Endothelial cell of umbilical vein (primary cell): ENCODE results near the gene CPA1. TPM values are rescaled to one million over a fixed set of nuclear protein-coding genes. Genes with fewer than 3 reads are reported as not detected.

Experiments used
- BruUV-seq: library from RNA; stranded (reverse); fragments of 400-500 nt; replicated peaks from 2 replicates; lab custom pipeline; 2021; lab: Mats Ljungman, UMichigan
- CTCF ChIA-PET: fragments of 300-600, 350-600 bp; sonication (Branson Sonifier 250); formaldehyde crosslinking; loops from one replicate; lab custom pipeline; 2021; ENCODE audit warnings: antibody characterized with exemption, inconsistent platforms; lab: Charles Lee
- POLR2A ChIA-PET: fragments of 300-600, 350-600 bp; sonication (Branson Sonifier 250); formaldehyde crosslinking; loops from one replicate; lab custom pipeline; 2021; ENCODE audit warnings: antibody characterized with exemption, inconsistent platforms; lab: Charles Lee
- DNase-seq: peaks from one replicate; pipeline ENCODE4 v3.0.0-alpha.2; 2011; ENCODE audit warnings: low read depth, low spot score
- FAIRE-seq: peaks from 2 replicates; lab custom pipeline; 2011; peaks lifted over from hg19 to GRCh38; lab: Jason Lieb, UNC
- H2AFZ ChIP-seq: 2 replicates; pipeline ENCODE4 v1.6.0; 2012; ENCODE audit warnings: low read depth, low read length, control low read depth, inconsistent platforms
- H3K27ac ChIP-seq: 2 replicates; pipeline ENCODE4 v1.5.1; 2011; ENCODE audit warnings: low read depth, mild to moderate bottlenecking, control low read depth, low read length, moderate library complexity; ENCODE audit not compliant: insufficient read depth
- H3K27me3 ChIP-seq, 2 experiments: 2 replicates each; pipeline versions ENCODE4 v1.6.0 to v1.6.1; 2011; ENCODE audit warnings: low read length in 2 of 2, mixed read lengths in 1 of 2; ENCODE audit not compliant: control insufficient read depth in 2 of 2, insufficient read depth in 2 of 2
- H3K36me3 ChIP-seq, 2 experiments: 2 replicates in 1 of 2; 3 replicates in 1 of 2; pipeline ENCODE4 v1.5.1; 2011; ENCODE audit warnings: low read length in 2 of 2, mild to moderate bottlenecking in 1 of 2, moderate library complexity in 1 of 2; ENCODE audit not compliant: control insufficient read depth in 2 of 2, insufficient read depth in 2 of 2; ENCODE audit errors: extremely low read depth in 1 of 2
- H3K4me1 ChIP-seq: 3 replicates; pipeline ENCODE4 v1.5.1; 2011; ENCODE audit warnings: mild to moderate bottlenecking, low read length; ENCODE audit not compliant: control insufficient read depth, insufficient read depth; ENCODE audit errors: extremely low read depth
- H3K4me2 ChIP-seq: 2 replicates; pipeline ENCODE4 v1.6.1; 2011; ENCODE audit warnings: low read length, control low read depth, mixed read lengths; ENCODE audit not compliant: insufficient read depth
- H3K4me3 ChIP-seq, 3 experiments: fragments of 200-600 bp in 1 of 3; sonication (generic), shearing (Covaris generic) in 1 of 3; replicated peaks in 1 of 3; 2 replicates each; pipeline ENCODE4 v1.5.1; 2011 to 2016; ENCODE audit warnings: control low read depth in 3 of 3, low read length in 3 of 3, mild to moderate bottlenecking in 2 of 3, inconsistent platforms in 1 of 3, low read depth in 1 of 3, moderate library complexity in 1 of 3; ENCODE audit not compliant: insufficient read depth in 1 of 3
- H3K79me2 ChIP-seq: 2 replicates; pipeline ENCODE4 v1.6.0; 2012; ENCODE audit warnings: low read length, inconsistent platforms; ENCODE audit not compliant: control insufficient read depth, insufficient read depth
- H3K9ac ChIP-seq: replicated peaks from 2 replicates; pipeline ENCODE3; 2011; ENCODE audit warnings: low read length, control low read depth; ENCODE audit not compliant: insufficient read depth; ENCODE audit errors: extremely low read depth
- H3K9me1 ChIP-seq: replicated peaks from 3 replicates; pipeline ENCODE4 v1.6.0; 2011; ENCODE audit warnings: mild to moderate bottlenecking, low read length; ENCODE audit not compliant: control insufficient read depth, insufficient read depth; ENCODE audit errors: extremely low read depth
- H3K9me3 ChIP-seq: replicated peaks from 2 replicates; pipeline ENCODE4 v1.5.1; 2012; ENCODE audit warnings: low read length, inconsistent platforms; ENCODE audit not compliant: control insufficient read depth, insufficient read depth
- H4K20me1 ChIP-seq: replicated peaks from 2 replicates; pipeline ENCODE3; 2011; ENCODE audit warnings: mild to moderate bottlenecking, low read length; ENCODE audit not compliant: control insufficient read depth, insufficient read depth; ENCODE audit errors: extremely low read depth
- EZH2 ChIP-seq: IDR thresholded peaks from 2 replicates; pipeline ENCODE4 v1.6.1; 2012; ENCODE audit warnings: borderline replicate concordance, low read depth, mild to moderate bottlenecking, moderate library complexity, low read length, inconsistent platforms; ENCODE audit not compliant: severe bottlenecking
- FOS ChIP-seq: IDR thresholded peaks from 2 replicates; pipeline ENCODE4 v1.6.1; 2011; ENCODE audit warnings: mild to moderate bottlenecking, low read length, moderate library complexity, borderline replicate concordance; ENCODE audit not compliant: insufficient read depth
- GATA2 ChIP-seq: IDR thresholded peaks from 2 replicates; pipeline ENCODE4 v1.7.0; 2011; ENCODE audit warnings: low read depth, mild to moderate bottlenecking, moderate library complexity, mixed read lengths, low read length; ENCODE audit not compliant: insufficient read length, insufficient read depth
- JUN ChIP-seq: IDR thresholded peaks from 2 replicates; pipeline ENCODE4 v1.6.1; 2011; ENCODE audit warnings: borderline replicate concordance, low read depth; ENCODE audit not compliant: insufficient read length, insufficient read depth
- MYC ChIP-seq: IDR thresholded peaks from one replicate; pipeline ENCODE4 v1.6.1; 2011; ENCODE audit warnings: mild to moderate bottlenecking, low read depth, low read length
- POLR2A ChIP-seq: IDR thresholded peaks from 2 replicates; pipeline ENCODE4 v1.6.1; 2012; ENCODE audit warnings: low read depth, mild to moderate bottlenecking, control low read depth, low read length
- POLR2AphosphoS5 ChIP-seq: IDR thresholded peaks from 2 replicates; pipeline ENCODE4 v1.6.1; 2012; ENCODE audit warnings: low read depth, mild to moderate bottlenecking, control low read depth, low read length, moderate library complexity; ENCODE audit not compliant: insufficient read depth
- dilution Hi-C: fragments of 300-500 bp; cut with MboI; formaldehyde crosslinking; loops from one replicate; pipeline ENCODE4 v1.15.0; 2019; ENCODE audit warnings: low sequenced_read_pairs; ENCODE audit not compliant: extremely low pct_ligation_motif_present
- intact Hi-C: fragments of 100-400 bp; cut with micrococcal nuclease; formaldehyde crosslinking; loops from one replicate; pipeline ENCODE4 v1.10.0; 2022
- polyA plus RNA-seq, 4 experiments: library from polyadenylated mRNA; depleted of rRNA in 3 of 4; stranded (reverse) in 3 of 4; unstranded in 1 of 4; fragments of >200 nt; gene quantifications; 2 replicates each; pipeline versions ENCODE4 v1.2.1 to v1.2.3, GENCODE V29; 2011 to 2012; ENCODE audit warnings: missing spikeins in 1 of 4
- total RNA-seq: library from RNA; stranded (reverse); gene quantifications from 2 replicates; pipeline ENCODE4 v1.2.3, GENCODE V29; 2021
- TF ChIP-seq, protein P1 (sequence below): IDR thresholded peaks from 2 replicates; pipeline ENCODE4 v1.6.1; 2011; ENCODE audit not compliant: insufficient read depth, insufficient read length
- TF ChIP-seq, protein P2 (sequence below), 2 donors: IDR thresholded peaks; 1 replicate in 1 of 2; 2 replicates in 1 of 2; pipeline ENCODE4 v1.5.1; 2011; ENCODE audit warnings: low read length in 2 of 2, mild to moderate bottlenecking in 2 of 2, moderate library complexity in 2 of 2, control low read depth in 1 of 2, inconsistent platforms in 1 of 2, low read depth in 1 of 2; ENCODE audit not compliant: insufficient read depth in 1 of 2; ENCODE audit errors: extremely low read depth in 1 of 2

CPA1 gene
- total and polyA plus RNA-seq, 2 donors (not counting 3 experiments of a cell fraction or from before 2014, with no cell fraction given), result not detected

DNA sequence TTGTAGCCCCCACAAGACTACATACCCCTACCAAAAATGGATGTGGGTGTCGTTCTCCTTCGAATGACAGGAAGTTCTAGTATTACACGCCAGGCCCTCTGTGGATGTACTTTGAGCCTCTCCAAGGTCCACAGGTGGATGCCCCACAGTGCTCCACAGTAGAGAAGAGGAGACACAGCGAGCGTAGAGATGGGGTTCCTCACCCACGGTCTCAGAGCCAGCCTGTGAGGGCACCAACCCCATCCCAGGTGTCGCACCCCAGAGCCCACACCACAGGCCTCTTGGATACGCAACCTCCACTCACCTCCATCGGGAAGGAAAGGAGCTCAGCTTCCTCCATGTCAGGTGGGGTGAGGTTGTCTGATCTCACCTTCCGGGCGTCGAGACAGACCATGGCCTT lies 33.4 kb upstream of the CPA1 start:
- FAIRE-seq, result no peak
- Histone ChIP-seq H3K36me3 (no peaks in the 10 kb centered on the region), H2AFZ (no peak overlapping the region), H3K27ac (no peak overlapping the region), H3K4me1 (no peaks in the 10 kb centered on the region), H3K79me2 (no peaks in the 10 kb centered on the region), H3K4me2 (no peak overlapping the region), H4K20me1 (no peaks in the 10 kb centered on the region), H3K9me1 (no peaks in the 10 kb centered on the region), H3K9ac (no peak overlapping the region), H3K27me3 (peaks cover 0 to 3% of the 10 kb centered on the region in 2 experiments), H3K4me3 (no peak overlapping the region), H3K9me3 (no peaks in the 10 kb centered on the region)
- no peak for DNase-seq
- TF ChIP-seq, protein P1, sequence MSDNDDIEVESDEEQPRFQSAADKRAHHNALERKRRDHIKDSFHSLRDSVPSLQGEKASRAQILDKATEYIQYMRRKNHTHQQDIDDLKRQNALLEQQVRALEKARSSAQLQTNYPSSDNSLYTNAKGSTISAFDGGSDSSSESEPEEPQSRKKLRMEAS, result no peak
- TF ChIP-seq POLR2AphosphoS5, result no peak
- TF ChIP-seq MYC, result no peak
- no peak for TF ChIP-seq FOS
- TF ChIP-seq, protein P2, sequence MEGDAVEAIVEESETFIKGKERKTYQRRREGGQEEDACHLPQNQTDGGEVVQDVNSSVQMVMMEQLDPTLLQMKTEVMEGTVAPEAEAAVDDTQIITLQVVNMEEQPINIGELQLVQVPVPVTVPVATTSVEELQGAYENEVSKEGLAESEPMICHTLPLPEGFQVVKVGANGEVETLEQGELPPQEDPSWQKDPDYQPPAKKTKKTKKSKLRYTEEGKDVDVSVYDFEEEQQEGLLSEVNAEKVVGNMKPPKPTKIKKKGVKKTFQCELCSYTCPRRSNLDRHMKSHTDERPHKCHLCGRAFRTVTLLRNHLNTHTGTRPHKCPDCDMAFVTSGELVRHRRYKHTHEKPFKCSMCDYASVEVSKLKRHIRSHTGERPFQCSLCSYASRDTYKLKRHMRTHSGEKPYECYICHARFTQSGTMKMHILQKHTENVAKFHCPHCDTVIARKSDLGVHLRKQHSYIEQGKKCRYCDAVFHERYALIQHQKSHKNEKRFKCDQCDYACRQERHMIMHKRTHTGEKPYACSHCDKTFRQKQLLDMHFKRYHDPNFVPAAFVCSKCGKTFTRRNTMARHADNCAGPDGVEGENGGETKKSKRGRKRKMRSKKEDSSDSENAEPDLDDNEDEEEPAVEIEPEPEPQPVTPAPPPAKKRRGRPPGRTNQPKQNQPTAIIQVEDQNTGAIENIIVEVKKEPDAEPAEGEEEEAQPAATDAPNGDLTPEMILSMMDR (IDR thresholded peaks at IDR 0.05; ENCODE audit: extremely low read depth in 1 of 2, insufficient read depth in 1 of 2, low read depth in 1 of 2, low read length in 2 of 2), result no peak
- TF ChIP-seq POLR2A, result no peak
- TF ChIP-seq EZH2, result no peak
- no peak for TF ChIP-seq GATA2
- TF ChIP-seq JUN, result no peak
- intact Hi-C loops, result no loop called here
- ChIA-PET POLR2A (no interaction called here), CTCF (no interaction called here)
- BruUV-seq, result no TSS peak
- dilution Hi-C loops, result no loop called here
